ENCODE results near the gene ITGA6. TPM values are rescaled to one million over a fixed set of nuclear protein-coding genes. Genes with fewer than 3 reads are reported as not detected.

Gene ITGA6
- total RNA-seq, 2 experiments from 2014 or later: 46.7 to 47.2 TPM

DNA sequence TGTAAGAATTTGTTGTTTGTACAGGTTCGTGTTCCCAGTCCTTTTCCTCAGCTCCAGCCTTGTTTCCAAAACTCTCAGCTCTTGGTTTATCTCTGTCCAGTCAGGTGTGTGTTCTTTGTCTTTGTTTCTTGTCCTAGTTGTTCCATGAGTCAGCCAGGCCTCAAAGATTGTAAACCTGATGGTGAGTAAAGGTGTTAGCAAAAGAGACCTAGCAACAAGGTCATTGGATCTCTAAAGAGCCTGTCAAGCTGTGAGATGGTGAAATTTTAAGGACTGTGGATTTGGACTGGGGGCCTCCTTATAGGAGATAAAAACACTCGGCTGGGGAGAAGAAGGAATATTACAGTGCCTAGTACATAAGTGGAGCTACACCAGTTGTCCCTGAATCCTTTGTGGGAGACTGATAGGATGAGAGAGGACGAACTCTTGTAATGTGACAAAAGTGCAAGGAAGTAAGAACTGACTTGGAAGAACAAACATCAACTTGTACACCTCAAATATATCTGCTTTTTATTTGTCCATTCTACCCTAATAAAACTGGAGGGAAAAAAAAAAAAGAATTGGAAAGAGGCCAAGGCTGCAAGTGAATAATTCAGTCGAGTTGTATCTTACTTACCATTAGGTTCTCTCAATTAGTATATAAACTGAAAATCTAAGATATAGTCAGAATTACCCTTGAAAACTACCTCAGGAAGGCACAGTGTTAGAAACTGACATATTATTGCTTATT lies 37.2 kb downstream of the ITGA6 start:
- H3K27ac Mint-ChIP-seq: peak overlapping the region; percentile 92
- peaks cover 79% of the 10 kb centered on the region for H3K4me1 Mint-ChIP-seq
- no peaks in the 10 kb centered on the region for H3K27me3 Mint-ChIP-seq
- H3K4me3 Mint-ChIP-seq: peak overlapping the region; percentile 23
- no peak for DNase-seq
- peaks cover 34% of the 10 kb centered on the region for H3K36me3 Mint-ChIP-seq (ENCODE audit: low read depth)
- ChIA-PET POLR2A (no interaction called here), CTCF (interaction anchor here (1.1 to 5.2 kb wide), 3 partner anchors 22 to 293 kb away, joined by 3 to 36 read pairs (median 3); no protein-coding TSS in a partner anchor)
- H3K9me3 Mint-ChIP-seq: no peaks in the 10 kb centered on the region

DNA sequence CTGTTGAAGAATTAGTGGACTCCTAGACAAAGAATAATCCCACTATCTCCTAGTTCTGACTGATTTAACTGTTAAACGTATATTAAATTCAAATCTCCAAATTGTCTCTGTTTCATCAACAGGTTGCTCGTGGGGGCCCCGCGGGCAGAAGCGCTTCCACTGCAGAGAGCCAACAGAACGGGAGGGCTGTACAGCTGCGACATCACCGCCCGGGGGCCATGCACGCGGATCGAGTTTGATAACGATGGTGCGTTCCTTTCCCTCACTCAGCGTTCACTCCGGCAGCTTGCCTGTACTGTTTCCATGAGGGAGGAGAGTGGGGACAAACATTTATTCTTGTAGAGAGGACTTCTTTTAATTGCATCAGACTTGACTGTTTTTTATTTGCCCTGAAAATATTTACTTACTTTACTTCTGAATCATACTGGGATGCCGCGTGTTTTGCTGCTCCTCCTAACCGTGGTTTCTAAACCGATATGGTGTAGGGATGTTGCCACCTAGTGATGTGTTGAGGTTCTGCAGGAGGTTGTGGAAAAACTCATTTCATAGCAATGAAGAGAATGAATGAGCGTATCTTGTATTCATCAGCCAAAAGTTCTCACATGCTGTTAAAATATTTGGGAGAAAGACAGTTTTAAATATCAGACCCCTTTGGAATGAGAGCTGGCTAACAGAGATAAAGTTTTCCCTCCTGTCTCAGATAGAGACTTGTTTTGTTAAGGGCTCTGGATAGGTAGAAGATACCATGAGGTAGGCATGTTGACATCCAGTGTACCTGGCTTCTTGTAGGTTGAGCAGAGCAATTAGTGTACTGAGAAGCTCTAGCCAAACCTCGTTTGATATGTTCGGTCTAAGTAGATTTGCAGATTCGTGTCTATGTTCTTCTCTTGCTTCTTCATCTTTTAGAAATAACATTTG lies 38.3 kb downstream of the ITGA6 start:
- H3K27ac Mint-ChIP-seq: peak overlapping the region; percentile 63
- no peaks in the 10 kb centered on the region for H3K27me3 Mint-ChIP-seq
- peak overlapping the region; percentile 0 for H3K4me3 Mint-ChIP-seq
- peak; percentile 81 for DNase-seq
- H3K4me1 Mint-ChIP-seq: peaks cover 67% of the 10 kb centered on the region
- H3K36me3 Mint-ChIP-seq (ENCODE audit: low read depth): peaks cover 38% of the 10 kb centered on the region
- ChIA-PET CTCF (interaction anchor here (1.0 to 5.2 kb wide), 9 partner anchors 11 to 364 kb away, joined by 3 to 36 read pairs (median 4); no protein-coding TSS in a partner anchor), POLR2A (interaction anchor here (0.6 kb wide), 1 partner anchor 26 kb away, joined by 4 read pairs; no protein-coding TSS in a partner anchor)
- no peaks in the 10 kb centered on the region for H3K9me3 Mint-ChIP-seq

DNA sequence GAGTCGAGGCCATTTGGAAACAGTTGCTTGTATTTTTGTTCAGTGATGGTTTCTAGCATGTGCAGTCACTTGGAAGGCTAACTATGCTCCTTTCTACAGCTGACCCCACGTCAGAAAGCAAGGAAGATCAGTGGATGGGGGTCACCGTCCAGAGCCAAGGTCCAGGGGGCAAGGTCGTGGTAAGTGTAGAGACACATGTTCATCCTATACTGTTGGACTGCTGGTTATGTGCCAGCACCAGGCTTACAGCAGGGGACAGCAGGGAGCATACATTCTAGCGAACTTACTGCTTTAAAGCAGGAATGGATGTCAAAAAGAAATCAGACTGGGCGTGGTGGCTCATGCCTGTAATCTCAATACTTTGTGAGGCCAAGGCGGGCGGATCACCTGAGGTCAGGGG lies 40.0 kb downstream of the ITGA6 start:
- Mint-ChIP-seq H3K27ac (peak overlapping the region; percentile 3), H3K36me3 (ENCODE audit: low read depth) (peaks cover 49% of the 10 kb centered on the region), H3K4me1 (peaks cover 58% of the 10 kb centered on the region), H3K9me3 (no peaks in the 10 kb centered on the region), H3K4me3 (no peak overlapping the region), H3K27me3 (no peaks in the 10 kb centered on the region)
- ChIA-PET POLR2A (no interaction called here), CTCF (interaction anchor here (1.4 to 1.6 kb wide), 4 partner anchors 9 to 25 kb away, joined by 3 to 5 read pairs (median 4); no protein-coding TSS in a partner anchor)
- no peak for DNase-seq

DNA sequence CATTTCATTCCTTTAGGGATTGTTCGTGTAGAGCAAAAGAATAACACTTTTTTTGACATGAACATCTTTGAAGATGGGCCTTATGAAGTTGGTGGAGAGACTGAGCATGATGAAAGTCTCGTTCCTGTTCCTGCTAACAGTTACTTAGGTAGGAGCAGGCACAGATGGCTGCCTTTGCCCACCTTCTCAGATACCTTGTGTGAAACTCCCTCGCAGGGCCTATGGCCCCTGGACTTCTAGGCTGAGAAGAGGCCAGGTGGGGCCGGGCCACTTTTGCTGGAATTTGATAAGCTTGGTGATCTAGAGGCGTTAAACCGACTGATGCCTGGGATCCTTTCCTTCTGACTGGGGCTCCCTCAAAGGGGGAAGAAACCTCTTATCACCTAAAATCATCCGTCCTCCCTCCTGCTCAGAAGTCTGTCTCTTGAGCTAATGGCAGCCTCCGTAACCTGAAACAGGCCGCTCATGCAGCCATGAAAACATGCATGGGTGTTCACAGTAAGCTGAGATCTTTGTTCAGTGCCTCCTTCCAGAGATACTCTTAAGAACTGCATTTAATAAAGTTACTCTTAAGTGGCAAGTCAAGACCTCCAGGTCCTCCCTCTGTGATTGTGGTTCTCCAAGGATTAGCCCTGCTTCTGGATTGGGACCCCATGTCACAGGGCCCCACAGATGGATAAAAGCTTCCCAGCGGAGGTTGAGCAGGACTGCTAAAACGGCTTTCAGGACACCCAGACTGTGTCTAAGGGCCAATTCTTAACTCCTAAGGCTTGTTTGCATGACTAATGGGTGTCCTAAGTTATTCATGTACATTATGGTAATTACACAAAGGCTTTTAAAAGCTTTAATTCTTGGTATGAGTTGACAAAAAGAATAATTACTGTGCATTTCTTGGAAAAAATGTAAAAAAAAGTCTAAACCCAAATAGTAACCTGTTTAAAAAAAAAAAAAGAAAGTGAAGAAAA lies 43.9 kb downstream of the ITGA6 start:
- no peak for DNase-seq
- no peaks in the 10 kb centered on the region for H3K9me3 Mint-ChIP-seq
- peaks cover 53% of the 10 kb centered on the region for H3K36me3 Mint-ChIP-seq (ENCODE audit: low read depth)
- no peak overlapping the region for H3K4me3 Mint-ChIP-seq
- no peaks in the 10 kb centered on the region for H3K27me3 Mint-ChIP-seq
- peaks cover 36% of the 10 kb centered on the region for H3K4me1 Mint-ChIP-seq
- no peak overlapping the region for H3K27ac Mint-ChIP-seq
- ChIA-PET POLR2A (no interaction called here), CTCF (interaction anchor here (0.6 to 0.7 kb wide), 2 partner anchors 9 to 228 kb away, joined by 3 to 5 read pairs; no protein-coding TSS in a partner anchor)

DNA sequence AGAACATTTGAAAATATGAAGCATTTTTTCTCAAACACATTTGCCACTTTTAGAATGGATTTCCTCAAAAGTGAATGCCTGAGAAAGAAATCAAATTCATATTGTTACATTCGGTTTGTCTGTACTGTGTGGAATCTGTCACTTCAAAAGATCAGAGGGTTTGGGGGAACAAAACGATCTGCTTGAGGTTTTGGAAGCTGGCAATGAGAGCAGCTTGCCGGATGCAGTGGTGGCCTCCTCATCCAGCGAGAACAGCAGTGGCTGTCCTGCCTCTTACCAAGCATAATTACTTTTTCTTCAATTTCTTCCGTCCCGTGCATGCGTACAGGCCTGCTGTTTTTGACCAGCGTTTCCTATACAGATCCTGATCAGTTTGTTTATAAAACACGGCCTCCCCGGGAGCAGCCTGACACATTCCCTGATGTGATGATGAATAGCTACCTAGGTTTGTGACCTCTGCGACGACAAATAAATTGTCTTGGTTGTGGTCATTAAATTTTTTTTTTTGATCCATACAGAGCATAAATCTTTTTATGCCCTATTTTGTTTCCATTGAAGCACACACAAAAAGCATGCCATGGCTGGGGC lies 45.2 kb downstream of the ITGA6 start:
- ChIA-PET CTCF (interaction anchor here (1.3 to 1.5 kb wide), 3 partner anchors 10 to 20 kb away, joined by 3 to 6 read pairs (median 5); no protein-coding TSS in a partner anchor), POLR2A (interaction anchor here (0.6 kb wide), 1 partner anchor 209 kb away, joined by 3 read pairs; no protein-coding TSS in a partner anchor)
- H3K9me3 Mint-ChIP-seq: no peaks in the 10 kb centered on the region
- H3K27me3 Mint-ChIP-seq: no peaks in the 10 kb centered on the region
- peak overlapping the region; percentile 84 for H3K27ac Mint-ChIP-seq
- H3K4me3 Mint-ChIP-seq: no peak overlapping the region
- H3K4me1 Mint-ChIP-seq: peaks cover 24% of the 10 kb centered on the region
- H3K36me3 Mint-ChIP-seq (ENCODE audit: low read depth): peaks cover 47% of the 10 kb centered on the region
- DNase-seq: peak; percentile 38

DNA sequence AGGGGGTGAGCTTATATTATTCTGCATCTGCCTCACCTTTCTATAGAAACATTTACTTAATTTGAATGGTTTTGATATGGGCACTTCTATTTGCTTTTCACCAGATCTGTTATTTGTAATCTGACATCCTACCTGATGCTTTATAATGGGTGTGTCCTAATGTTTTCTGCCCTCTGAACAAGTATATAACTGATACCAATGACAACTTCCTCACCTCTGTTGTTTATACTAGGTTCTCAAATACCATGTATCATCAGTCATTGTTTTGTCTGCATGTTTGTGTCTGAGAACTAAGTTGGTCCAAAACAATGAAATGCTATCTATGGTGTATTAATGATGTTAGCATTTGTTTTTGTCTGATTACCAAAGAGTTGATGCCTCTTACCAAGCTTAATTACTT lies 45.8 kb downstream of the ITGA6 start:
- POLR2A ChIA-PET: interaction anchor here (0.6 kb wide), 1 partner anchor 209 kb away, joined by 3 read pairs; no protein-coding TSS in a partner anchor
- Mint-ChIP-seq H3K4me3 (no peak overlapping the region), H3K27ac (no peak overlapping the region), H3K27me3 (no peaks in the 10 kb centered on the region), H3K36me3 (ENCODE audit: low read depth) (peaks cover 46% of the 10 kb centered on the region), H3K4me1 (peaks cover 24% of the 10 kb centered on the region), H3K9me3 (no peaks in the 10 kb centered on the region)
- CTCF ChIA-PET: interaction anchor here (0.6 to 1.5 kb wide), 5 partner anchors 9 to 754 kb away, joined by 3 to 6 read pairs (median 5); no protein-coding TSS in a partner anchor
- DNase-seq: no peak

DNA sequence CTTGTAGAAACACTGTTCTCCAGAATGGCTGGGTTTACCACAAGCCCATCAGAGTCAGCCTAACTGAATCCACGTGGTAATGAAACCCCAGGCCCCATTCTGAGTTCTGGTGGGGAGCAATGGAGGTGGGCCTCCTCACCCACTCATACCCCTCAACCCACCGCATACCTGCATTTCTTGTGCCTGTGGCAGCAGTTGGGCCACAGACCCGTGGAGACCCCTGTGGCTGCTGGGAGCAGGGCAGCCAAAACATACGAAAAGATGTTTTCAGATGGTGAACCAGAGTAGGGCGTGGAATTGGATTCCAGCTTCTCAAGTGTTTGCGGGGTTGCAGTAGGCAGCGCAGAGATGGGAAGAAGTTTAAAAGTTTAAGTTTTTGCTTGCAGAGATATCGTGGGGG lies 51.0 kb downstream of the ITGA6 start:
- Mint-ChIP-seq H3K27me3 (no peaks in the 10 kb centered on the region), H3K27ac (no peak overlapping the region), H3K9me3 (no peaks in the 10 kb centered on the region), H3K36me3 (ENCODE audit: low read depth) (peaks cover 41% of the 10 kb centered on the region), H3K4me1 (peaks cover 27% of the 10 kb centered on the region), H3K4me3 (no peak overlapping the region)
- ChIA-PET POLR2A (no interaction called here), CTCF (interaction anchor here (1.5 kb wide), 1 partner anchor 12 kb away, joined by 4 read pairs; no protein-coding TSS in a partner anchor)
- no peak for DNase-seq

DNA sequence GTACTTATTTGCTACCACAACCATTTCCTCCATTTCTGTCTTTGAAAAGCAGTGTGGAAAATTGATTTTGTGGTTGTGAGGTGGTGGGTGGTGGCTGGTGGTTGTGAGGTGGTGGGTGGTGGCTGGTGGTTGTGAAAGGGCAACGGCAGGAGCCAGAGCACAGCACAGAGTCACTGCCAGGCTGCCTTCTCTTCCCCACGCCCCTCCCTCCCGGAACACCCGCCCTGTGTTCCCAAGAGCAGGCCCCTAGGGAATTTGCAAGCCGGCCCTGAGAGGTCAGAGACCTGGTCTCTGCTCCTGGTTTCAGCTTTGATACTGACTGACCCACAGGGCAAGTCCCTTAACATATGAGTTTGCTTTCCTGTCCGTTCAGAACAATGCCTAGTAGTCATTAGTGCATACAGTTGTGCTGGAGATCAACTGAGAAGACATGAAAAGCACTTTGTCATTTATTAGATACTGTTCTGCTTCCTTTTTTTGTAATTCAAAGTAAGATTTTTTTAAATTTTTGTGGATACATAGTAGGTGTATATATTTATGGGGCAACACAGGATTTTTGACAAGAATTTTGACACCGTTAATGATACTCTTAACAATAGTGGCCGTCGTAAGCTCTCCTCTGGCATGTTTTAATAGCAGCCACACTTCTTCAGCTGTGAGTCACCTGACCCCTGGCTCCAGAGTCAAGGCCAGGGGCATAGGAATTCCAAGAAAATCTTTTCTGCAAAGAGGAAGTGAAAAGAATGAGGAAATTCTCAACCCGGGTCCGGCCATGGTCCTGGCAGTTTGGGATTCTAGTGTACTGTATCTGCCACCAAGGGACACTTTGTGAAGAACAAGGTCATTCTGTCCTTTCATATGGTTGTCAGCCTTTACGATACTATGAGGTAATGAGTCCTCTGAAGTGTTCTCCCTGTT lies 53.2 kb downstream of the ITGA6 start:
- Mint-ChIP-seq H3K4me3 (no peak overlapping the region), H3K27ac (no peak overlapping the region), H3K27me3 (no peaks in the 10 kb centered on the region), H3K9me3 (no peaks in the 10 kb centered on the region), H3K36me3 (ENCODE audit: low read depth) (peaks cover 35% of the 10 kb centered on the region), H3K4me1 (peaks cover 33% of the 10 kb centered on the region)
- no peak for DNase-seq
- CTCF ChIA-PET: interaction anchor here (0.8 kb wide), 1 partner anchor 14 kb away, joined by 4 read pairs; no protein-coding TSS in a partner anchor
- POLR2A ChIA-PET: no interaction called here

DNA sequence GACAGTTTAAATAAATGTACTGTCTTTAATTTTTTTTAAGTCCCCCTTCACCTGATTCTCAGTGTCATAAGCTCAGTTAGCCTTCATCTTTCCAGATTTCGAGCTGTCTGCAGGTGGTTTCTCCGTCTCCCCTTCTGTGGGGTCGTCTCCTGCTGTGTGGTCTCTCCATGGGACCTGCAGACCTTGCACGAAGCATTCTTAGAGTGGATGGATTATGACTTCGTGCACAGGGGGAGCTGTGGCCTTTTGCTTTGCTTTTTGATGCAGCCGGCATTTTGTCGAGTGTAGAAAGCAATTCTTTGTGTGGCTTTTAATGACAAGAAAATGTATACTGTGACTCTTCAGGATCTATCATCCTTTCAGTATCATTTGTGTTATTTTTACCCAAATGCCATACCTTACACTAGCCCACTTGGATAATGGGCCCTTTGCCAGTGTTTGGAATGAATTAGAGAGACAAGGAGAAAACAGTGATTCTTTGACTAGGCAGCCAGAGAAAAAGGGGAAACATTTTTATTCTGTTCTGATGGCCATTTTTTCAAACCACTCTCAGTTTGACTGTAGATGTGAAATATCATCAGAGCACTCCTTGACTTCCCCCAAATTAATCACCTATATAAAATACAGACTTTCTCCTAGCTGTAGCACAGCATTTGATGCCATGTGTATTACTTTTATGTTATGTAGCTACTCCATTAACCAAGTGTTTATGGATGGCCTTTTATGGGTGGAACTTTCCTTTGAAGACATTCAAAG lies 54.3 kb downstream of the ITGA6 start:
- Mint-ChIP-seq H3K27me3 (no peaks in the 10 kb centered on the region), H3K27ac (no peak overlapping the region), H3K36me3 (ENCODE audit: low read depth) (peaks cover 34% of the 10 kb centered on the region), H3K4me3 (no peak overlapping the region), H3K4me1 (peaks cover 33% of the 10 kb centered on the region), H3K9me3 (no peaks in the 10 kb centered on the region)
- POLR2A ChIA-PET: no interaction called here
- CTCF ChIA-PET: interaction anchor here (1.5 to 2.4 kb wide), 3 partner anchors 9 to 20 kb away, joined by 5 to 6 read pairs (median 6); no protein-coding TSS in a partner anchor
- DNase-seq: no peak

DNA sequence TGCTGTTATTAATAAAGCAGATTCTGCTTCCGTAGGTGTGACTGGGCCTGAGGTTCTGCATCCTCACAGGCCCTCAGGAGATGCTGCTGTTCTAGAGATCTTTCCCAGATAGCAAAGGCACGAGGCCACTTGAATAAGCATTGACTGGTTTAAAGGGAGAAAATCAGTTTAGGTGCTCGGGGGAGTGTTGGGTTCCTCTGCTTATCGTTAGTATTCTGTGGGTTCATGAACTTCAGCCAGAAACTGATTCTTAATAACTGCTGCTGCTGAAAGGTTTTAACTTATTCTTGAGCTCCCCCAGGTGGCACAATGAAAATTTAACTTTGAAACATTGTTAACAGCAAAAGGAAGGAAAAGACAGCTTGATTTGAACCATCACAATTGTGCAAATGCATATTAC lies 56.9 kb downstream of the ITGA6 start:
- Mint-ChIP-seq H3K27ac (no peak overlapping the region), H3K9me3 (no peaks in the 10 kb centered on the region), H3K4me3 (no peak overlapping the region), H3K36me3 (ENCODE audit: low read depth) (peaks cover 46% of the 10 kb centered on the region), H3K4me1 (peaks cover 33% of the 10 kb centered on the region), H3K27me3 (no peaks in the 10 kb centered on the region)
- ChIA-PET CTCF (interaction anchor here (0.9 to 1.2 kb wide), 2 partner anchors 11 to 22 kb away, joined by 3 read pairs; no protein-coding TSS in a partner anchor), POLR2A (no interaction called here)
- peak; percentile 35 for DNase-seq

Data from activated CD4-positive, alpha-beta T cell treated with anti-CD3 and anti-CD28 coated beads, Interleukin-2, amount 10 ng/mL, durations not matched to agents 7 days and 5 days (primary cell).